GM15510 (cell line): ENCODE data around the gene TMEM61.

Experiments used
- POLR2A ChIP-seq: IDR thresholded peaks from 3 replicates; pipeline ENCODE4 v1.6.1; 2011; ENCODE audit warnings: borderline replicate concordance; ENCODE audit not compliant: insufficient read length; ENCODE audit errors: extremely low read depth

TMEM61 gene

DNA sequence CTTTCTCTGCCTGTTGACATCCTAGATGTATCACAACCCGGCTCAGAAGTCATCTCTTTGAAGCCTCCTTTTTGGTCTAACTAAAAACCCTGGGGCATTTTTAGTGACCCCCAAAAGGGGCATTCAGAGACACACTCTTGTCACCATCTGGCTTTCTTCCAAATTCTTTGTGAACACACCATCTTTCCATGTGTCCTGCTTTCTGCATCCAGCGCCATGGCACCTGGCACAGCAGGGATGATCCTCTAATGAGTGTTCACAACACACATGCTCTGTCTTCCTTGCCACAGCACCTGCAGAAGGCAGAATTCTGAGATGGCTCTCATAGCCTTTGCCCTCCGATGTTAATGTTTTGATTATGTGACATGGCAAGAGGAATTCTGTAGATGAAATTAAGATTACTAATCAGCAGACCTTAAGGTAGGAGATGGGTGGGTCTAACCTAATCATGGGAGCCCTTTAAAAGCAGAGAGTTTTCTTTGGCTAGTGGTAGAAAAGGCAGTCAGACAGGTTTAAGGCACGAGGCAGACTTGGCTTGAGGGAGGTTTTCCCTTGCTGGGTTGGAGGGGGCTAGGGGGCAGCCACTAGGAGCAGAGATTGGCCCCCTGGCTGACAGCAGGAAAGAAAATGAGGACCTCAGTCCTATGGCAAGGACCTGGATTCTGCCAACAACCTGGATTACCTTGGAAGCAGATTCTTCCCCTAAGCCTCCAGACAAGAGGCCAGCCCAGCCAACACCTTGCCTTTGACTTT lies 4.9 kb upstream of the TMEM61 start:
- no peak for TF ChIP-seq POLR2A

DNA sequence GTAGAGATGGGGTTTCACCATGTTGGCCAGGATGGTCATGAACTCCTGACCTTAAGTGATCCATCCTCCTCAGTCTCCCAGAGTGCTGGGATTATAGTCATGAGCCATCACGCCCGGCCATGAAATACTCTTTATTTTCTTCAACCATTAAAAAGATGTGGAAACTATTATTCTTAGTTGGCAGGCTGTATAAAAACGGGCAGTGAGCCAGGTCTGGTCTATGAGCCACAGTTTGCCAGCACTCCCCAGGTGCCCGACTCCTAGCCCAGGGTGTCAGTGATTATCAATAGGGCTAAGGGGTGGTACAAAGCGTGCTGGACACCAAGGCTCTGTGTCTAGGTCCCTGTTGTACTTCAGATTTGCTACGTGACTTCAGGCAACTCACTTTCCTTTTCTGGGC lies 3.7 kb upstream of the TMEM61 start:
- TF ChIP-seq POLR2A: no peak

DNA sequence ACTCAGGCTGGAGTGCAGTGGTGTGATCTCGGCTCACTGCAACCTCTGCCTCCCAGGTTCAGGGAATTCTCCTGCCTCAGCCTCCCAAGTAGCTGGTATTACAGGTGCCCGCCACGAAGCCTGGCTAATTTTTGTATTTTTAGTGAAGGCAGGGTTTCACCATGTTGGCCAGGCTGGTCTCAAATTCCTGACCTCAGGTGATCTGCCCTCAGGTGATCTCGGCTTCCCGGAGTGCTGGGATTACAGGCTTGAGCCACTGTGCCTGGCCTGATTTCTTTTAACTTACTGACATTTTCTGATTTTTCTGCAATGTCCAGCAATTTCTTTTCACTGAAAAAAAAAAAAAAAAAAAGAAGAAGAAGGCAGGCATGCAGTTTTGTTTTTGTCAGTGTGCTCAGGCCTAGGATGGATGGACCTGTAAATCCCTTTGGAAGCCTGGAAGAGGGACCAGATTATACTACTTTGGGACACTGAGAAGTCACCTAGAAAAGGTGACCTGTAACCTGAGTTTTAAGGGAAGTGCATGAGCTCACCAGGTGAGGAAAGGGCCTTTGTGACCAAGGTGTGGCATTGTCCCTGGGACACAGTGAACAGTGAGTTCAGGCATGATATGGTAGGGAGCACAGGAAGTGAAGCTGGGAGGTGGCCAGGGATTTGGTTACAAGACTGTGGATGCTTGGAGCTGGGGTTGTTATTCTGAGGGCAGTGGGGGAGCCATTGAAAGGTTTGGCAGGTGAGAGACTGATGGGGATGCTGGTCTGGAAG lies 2.7 kb upstream of the TMEM61 start:
- TF ChIP-seq POLR2A: no peak

DNA sequence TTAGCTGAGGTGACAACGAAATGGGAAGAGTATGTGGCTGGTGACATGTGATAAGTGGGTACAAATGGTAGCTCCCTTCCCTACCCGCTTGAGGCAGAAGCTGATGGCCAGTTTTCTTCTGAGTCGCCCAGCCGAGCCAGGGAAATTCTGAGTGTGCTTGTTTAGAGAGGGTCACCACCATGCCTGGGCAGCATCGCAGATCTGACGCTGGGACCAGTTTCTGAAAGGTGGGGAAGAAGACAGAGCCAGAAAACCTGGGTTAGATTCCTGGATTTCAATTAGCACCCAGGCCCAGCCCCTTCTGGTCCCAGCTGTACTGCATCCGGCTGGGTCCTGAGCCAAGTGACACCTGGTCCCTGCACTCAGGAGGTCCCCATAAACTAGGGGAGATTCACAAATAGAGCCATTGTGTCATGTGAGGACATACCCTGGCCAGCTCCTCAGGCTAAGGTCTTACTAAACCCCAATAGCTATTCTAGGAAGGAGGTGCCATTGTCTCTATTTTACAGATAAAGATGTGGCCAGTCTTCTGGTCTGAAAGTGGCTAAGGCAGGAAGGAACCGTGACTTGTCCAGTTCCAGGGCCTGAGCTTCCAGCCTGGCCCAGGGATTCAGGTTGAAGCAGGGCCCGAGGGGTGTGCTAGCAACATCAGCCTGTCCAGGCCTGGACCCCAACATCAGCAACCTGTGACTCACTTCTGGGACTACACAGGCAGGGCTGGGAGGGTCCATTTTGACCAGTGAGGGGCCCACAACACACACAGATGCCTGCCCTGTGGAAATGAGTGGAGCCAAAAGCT lies 1.7 kb upstream of the TMEM61 start:
- no peak for TF ChIP-seq POLR2A

DNA sequence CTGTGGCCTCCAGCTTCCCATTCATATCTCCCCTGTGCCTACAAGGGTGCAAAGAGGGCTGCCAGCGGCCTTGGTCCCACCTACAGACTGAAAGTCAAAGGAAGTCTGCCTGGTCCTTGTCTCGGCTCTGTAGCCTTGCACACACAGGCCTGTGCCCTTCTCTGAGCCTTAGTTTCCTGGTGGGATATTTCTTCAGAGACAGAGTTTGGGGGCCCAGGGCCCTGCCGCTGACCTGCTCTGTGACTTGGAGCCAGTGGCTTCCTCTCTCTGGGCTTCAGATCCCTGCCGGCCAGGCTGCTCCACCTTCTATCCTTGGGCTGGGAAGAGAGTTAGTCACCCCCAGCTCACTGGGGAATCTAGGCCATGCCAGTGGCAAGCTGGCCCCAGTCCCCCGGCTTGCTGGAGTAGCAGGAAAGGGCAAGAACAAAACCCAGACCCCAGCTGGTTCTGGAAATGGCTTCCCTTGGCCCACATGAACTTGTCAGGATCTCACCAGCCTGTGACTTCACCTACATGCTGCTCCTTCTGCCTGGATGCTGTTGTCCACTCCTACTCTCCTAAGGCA lies 1.0 kb upstream of the TMEM61 start:
- no peak for TF ChIP-seq POLR2A

DNA sequence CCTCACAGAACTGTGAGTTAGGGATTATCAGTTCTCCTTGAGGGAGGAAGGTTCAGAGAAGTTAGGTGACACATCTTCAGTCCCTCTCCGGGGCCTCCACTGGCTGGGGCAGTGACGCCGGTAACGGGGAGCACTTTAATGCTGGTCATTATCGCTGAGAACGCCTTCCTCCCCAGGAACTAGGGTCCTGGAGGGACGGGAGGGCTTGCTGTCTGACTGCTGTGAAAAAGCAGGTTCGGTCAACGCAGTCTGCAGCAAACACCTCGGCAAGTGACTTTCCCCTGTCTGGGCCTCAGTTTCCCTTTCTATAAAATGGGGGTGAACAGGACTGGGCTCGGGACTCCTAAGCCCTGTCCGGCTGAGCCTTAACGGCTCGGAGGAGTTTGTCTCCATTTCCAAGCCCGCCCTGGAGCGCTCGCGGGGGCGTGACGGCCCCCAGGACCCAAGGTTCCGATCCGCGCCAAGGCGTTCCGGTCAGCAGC lies 341 bp upstream of the TMEM61 start:
- no peak for TF ChIP-seq POLR2A

DNA sequence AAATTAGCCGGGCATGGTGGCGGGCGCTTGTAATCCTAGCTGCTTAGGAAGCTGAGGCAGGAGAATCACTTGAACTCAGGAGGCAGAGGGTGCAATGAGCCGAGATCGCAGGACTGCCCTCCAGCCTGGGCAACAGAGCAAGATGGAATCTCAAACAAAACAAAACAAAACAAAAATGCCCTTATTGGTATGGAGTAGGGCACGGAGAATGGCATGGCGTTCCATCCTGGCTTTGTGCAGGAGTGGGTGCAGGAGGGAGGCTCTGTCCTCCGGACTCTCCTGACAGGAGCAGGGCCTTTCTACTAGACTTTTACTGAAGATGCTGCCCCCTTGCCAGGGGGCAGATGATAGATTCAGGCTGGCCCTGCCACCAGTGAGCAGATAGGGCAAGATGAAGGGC lies 1.0 kb downstream of the TMEM61 start:
- TF ChIP-seq POLR2A: no peak

DNA sequence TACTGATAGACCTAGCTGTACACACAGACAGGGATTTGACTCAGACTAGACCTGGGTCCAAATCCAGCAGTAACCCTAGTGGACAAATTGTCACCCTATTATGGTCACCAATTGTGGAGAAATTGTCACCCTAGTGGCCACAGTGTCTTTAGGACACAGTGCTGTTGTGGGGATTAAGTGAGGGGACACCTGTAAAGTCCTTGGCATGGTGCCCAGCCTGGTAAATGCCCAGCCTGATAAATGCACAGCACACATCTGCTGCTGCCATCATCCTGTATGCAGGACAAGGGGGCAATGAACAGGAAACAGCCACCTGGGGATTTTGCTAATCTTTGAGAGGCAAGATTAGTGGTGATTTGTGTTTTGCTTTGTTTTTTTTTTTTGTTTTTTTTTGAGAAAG lies 2.3 kb downstream of the TMEM61 start:
- TF ChIP-seq POLR2A: no peak

DNA sequence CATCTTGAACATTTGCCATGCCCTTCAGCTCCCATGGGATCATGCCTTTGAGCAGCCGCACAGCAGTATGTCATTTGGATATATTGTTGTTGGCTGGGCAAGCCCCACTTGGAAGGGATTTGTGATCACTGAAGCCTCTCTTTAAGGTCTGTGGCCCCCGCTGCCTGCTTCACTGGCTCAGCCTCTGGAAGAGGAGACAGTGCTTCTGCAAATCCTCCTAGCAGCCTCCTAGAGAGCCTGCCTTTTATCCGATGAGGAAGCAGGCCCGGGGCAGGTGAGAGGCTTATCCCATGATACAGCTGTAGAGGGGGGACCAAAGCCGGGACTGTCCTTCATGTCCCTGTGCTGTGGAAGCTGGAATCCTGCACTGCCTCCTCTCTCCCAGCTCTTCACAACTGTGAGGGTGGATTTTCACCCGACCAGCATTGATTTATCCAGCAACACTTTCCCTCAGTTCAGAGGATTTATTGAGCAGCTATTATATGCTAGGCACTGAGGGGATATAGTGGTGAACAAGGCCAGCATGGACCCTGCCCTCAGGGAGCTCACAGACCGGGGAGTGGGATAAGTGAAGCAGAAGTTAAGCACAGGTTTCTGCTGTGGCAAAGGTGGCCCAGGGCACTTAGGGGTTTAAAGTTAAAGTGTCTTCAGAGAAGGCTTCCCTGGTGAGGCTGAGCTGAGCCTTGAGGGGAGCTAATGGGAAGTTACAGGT lies 3.9 kb downstream of the TMEM61 start:
- TF ChIP-seq POLR2A: no peak

DNA sequence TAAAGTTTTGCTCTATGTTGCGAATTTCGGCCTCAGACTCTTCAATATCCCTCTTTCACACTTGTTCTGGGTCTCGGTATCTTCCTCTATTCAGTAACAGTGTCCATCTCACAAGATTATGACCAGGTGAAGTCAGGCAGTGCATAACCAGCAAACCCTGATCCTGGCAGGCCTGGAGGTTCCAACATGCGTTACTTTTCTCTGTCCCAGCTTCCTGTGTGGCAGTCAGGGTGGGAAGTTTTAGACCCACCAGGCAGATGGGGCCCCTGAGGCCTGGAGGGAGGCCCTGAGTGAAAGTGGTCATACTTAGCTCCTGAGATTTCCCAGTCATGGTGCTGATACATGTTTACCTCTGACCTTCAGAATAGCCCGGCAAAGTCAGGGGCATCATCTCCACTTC lies 5.1 kb downstream of the TMEM61 start:
- no peak for TF ChIP-seq POLR2A

DNA sequence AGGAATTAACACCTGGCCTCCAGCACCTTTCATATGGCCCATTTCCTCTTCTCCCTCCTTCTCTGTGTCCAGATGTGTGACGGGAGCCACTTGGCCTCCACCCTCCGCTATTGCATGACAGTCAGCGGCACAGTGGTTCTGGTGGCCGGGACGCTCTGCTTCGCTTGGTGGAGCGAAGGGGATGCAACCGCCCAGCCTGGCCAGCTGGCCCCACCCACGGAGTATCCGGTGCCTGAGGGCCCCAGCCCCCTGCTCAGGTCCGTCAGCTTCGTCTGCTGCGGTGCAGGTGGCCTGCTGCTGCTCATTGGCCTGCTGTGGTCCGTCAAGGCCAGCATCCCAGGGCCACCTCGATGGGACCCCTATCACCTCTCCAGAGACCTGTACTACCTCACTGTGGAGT lies 5.6 kb downstream of the TMEM61 start:
- no peak for TF ChIP-seq POLR2A

DNA sequence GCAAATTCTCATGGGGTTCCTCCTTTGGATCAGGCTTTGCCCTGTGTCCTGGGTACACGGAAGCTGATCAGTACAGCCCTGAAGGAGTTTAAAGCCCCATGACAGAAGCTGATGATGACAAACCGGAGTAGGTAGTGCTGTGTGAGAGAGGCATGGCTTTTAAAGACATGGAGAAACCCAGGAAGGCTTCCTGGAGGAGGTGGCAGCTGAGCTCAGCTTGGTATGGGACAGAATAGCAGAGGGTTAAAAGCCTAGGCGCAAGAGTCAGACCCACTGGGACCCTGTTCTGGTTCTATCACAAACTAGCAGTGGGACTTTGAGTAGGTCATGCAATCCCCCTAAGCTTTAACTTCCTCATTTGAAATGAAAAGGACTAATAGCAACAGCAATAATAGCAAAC lies 6.1 kb downstream of the TMEM61 start:
- TF ChIP-seq POLR2A: no peak

DNA sequence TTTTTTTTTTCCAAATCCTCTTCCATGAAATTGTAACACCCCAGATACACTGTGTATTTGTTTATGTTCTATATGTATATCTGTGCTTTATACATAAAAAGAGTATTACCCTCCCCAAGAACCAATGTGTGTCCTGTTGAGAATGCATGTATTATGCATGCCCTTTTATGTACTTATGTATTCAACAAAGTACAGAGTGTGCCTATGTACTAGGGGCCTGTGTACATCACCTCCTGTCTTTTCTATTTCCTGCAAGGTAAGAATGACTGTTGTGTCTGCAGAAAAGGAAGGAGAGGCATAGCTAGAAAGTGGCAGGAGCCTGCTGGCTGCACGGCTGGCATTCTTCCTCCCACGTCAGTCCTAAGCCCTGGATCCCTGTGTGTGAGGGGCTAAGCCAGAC lies 7.0 kb downstream of the TMEM61 start:
- TF ChIP-seq POLR2A: no peak
